HCT116 (cell line): Measurements from ENCODE around the gene S1PR2. TPM values are rescaled to one million over a fixed set of nuclear protein-coding genes. Genes with fewer than 3 reads are reported as not detected.

Experiments used
- ATAC-seq: fragments of 200-7000 bp; cut with Tn5 transposase; 2 replicates; pipeline ENCODE4 v1.9.1; 2020; ENCODE audit warnings: mild to moderate bottlenecking, moderate library complexity
- BruUV-seq: library from RNA; stranded (reverse); fragments of 400-500 nt; replicated peaks from 2 replicates; lab custom pipeline; 2021; lab: Mats Ljungman, UMichigan
- CTCF ChIA-PET: fragments of 300-600 bp; sonication (Branson Sonifier 250); formaldehyde crosslinking; loops from one replicate; lab custom pipeline; 2021; ENCODE audit warnings: antibody characterized with exemption; lab: Charles Lee
- POLR2A ChIA-PET: fragments of 300-600, 350-600 bp; sonication (Branson Sonifier 250); formaldehyde crosslinking; loops from one replicate; lab custom pipeline; 2021; ENCODE audit warnings: antibody characterized with exemption; lab: Charles Lee
- RAD21 ChIA-PET, 2 experiments: fragments of 300-600 bp; sonication (Branson Sonifier 250); formaldehyde crosslinking; loops; one replicate each; lab custom pipeline; 2023; ENCODE audit warnings: low total read pairs in 2 of 2; ENCODE audit not compliant: uncharacterized antibody in 2 of 2, unreplicated experiment in 2 of 2, low non-redundant PET in 1 of 2; lab: Charles Lee
- DNase-seq: peaks from one replicate; pipeline ENCODE4 v3.0.0-alpha.2; 2010; ENCODE audit warnings: low read depth, low spot score
- H2AFZ ChIP-seq: fragments of 200-600 bp; shearing (Covaris generic), sonication (generic); 2 replicates; pipeline ENCODE4 v1.6.1; 2017; ENCODE audit warnings: low read depth, mixed run types, mixed read lengths, antibody characterized with exemption, low read length; ENCODE audit not compliant: poor library complexity, severe bottlenecking
- H3K27ac ChIP-seq: 2 replicates; pipeline ENCODE4 v1.5.1; 2012; ENCODE audit warnings: low read depth, low read length
- H3K27me3 ChIP-seq: fragments of 200-600 bp; sonication (generic); 2 replicates; pipeline ENCODE4 v1.6.1; 2016; ENCODE audit warnings: mixed run types, low read length, mixed read lengths; ENCODE audit not compliant: insufficient read depth
- H3K36me3 ChIP-seq, 2 experiments: fragments of 200-500 bp in 1 of 2; fragments of 200-600 bp in 1 of 2; sonication (Bioruptor generic) in 1 of 2; sonication (generic) in 1 of 2; 2 replicates each; pipeline versions ENCODE4 v1.5.1 to v1.6.1; 2014 to 2016; ENCODE audit warnings: low read length in 2 of 2, inconsistent platforms in 1 of 2, mixed read lengths in 1 of 2, mixed run types in 1 of 2; ENCODE audit not compliant: insufficient read depth in 2 of 2, control insufficient read depth in 1 of 2
- H3K4me1 ChIP-seq, 2 experiments: fragments of 200-600 bp in 1 of 2; sonication (generic) in 1 of 2; 2 replicates each; pipeline versions ENCODE4 v1.5.1 to v1.6.1; 2012 to 2017; ENCODE audit warnings: low read length in 2 of 2, inconsistent platforms in 1 of 2, mild to moderate bottlenecking in 1 of 2, mixed read lengths in 1 of 2, mixed run types in 1 of 2, moderate library complexity in 1 of 2; ENCODE audit not compliant: insufficient read depth in 2 of 2, control insufficient read depth in 1 of 2
- H3K4me2 ChIP-seq: fragments of 200-600 bp; sonication (generic); 2 replicates; pipeline ENCODE4 v1.6.1; 2017; ENCODE audit warnings: mixed run types, low read length, mixed read lengths
- H3K4me3 ChIP-seq, 2 experiments: fragments of 200-600 bp in 1 of 2; sonication (generic) in 1 of 2; replicated peaks in 1 of 2; 2 replicates each; pipeline ENCODE4 v1.5.1; 2011 to 2016; ENCODE audit warnings: low read length in 2 of 2, control low read depth in 1 of 2, low read depth in 1 of 2, mild to moderate bottlenecking in 1 of 2, mixed read lengths in 1 of 2, mixed run types in 1 of 2
- H3K79me2 ChIP-seq: fragments of 200-600 bp; sonication (generic); 2 replicates; pipeline ENCODE4 v1.6.1; 2017; ENCODE audit warnings: mild to moderate bottlenecking, mixed run types, low read length, moderate library complexity, mixed read lengths; ENCODE audit not compliant: insufficient read depth
- H3K9ac ChIP-seq: fragments of 200-600 bp; sonication (generic); 2 replicates; pipeline ENCODE4 v1.6.1; 2016; ENCODE audit warnings: low read length, mixed read lengths
- H3K9me2 ChIP-seq: fragments of 200-600 bp; sonication (generic), shearing (Covaris generic); 2 replicates; pipeline ENCODE4 v1.6.1; 2017; ENCODE audit warnings: mixed run types, mild to moderate bottlenecking, moderate library complexity; ENCODE audit not compliant: insufficient read depth
- H3K9me3 ChIP-seq, 2 experiments: fragments of 200-500 bp in 1 of 2; fragments of 200-600 bp in 1 of 2; sonication (Bioruptor generic) in 1 of 2; sonication (generic) in 1 of 2; 2 replicates each; pipeline ENCODE4 v1.6.1; 2014 to 2017; ENCODE audit warnings: low read length in 2 of 2, mixed read lengths in 2 of 2, inconsistent platforms in 1 of 2, low read depth in 1 of 2, mild to moderate bottlenecking in 1 of 2, mixed run types in 1 of 2, moderate library complexity in 1 of 2; ENCODE audit not compliant: control insufficient read depth in 1 of 2, insufficient read depth in 1 of 2
- H4K20me1 ChIP-seq: fragments of 200-600 bp; sonication (generic), shearing (Covaris generic); 2 replicates; pipeline ENCODE4 v1.6.1; 2017; ENCODE audit warnings: mixed run types, mild to moderate bottlenecking, moderate library complexity; ENCODE audit not compliant: insufficient read depth
- CBX3 ChIP-seq: IDR thresholded peaks from 2 replicates; pipeline ENCODE4 v1.6.1; 2012; ENCODE audit warnings: low read depth
- CEBPB ChIP-seq: IDR thresholded peaks from 2 replicates; pipeline ENCODE4 v1.6.1; 2012; ENCODE audit warnings: low read depth
- EGR1 ChIP-seq: IDR thresholded peaks from 2 replicates; pipeline ENCODE4 v1.6.1; 2012; ENCODE audit warnings: low read depth
- EZH2phosphoT487 ChIP-seq: fragments of 200-600 bp; IDR thresholded peaks from 2 replicates; pipeline ENCODE4 v1.6.1; 2018; ENCODE audit warnings: antibody characterized with exemption, borderline replicate concordance
- JUND ChIP-seq: IDR thresholded peaks from 2 replicates; pipeline ENCODE4 v1.6.1; 2012
- MAX ChIP-seq: IDR thresholded peaks from 2 replicates; pipeline ENCODE4 v1.6.1; 2012
- POLR2A ChIP-seq: IDR thresholded peaks from 2 replicates; pipeline ENCODE4 v1.7.0; 2011; ENCODE audit warnings: borderline replicate concordance; ENCODE audit not compliant: insufficient read depth, insufficient read length; ENCODE audit errors: extremely low read depth
- POLR2AphosphoS5 ChIP-seq: IDR thresholded peaks from 2 replicates; pipeline ENCODE4 v1.6.1; 2011; ENCODE audit warnings: mild to moderate bottlenecking, low read depth, low read length, moderate library complexity
- SRF ChIP-seq: IDR thresholded peaks from 2 replicates; pipeline ENCODE4 v1.6.1; 2012; ENCODE audit warnings: low read depth
- ZNF274 ChIP-seq: fragments of 200-500 bp; sonication (Bioruptor generic); IDR thresholded peaks from 2 replicates; pipeline ENCODE4 v1.6.1; 2014; ENCODE audit warnings: mild to moderate bottlenecking, low read depth, low read length, inconsistent platforms
- intact Hi-C: fragments of 100-400 bp; cut with micrococcal nuclease; formaldehyde crosslinking; loops from 2 replicates; pipeline ENCODE4 v1.10.0; 2022
- total RNA-seq: library from RNA; stranded (reverse); gene quantifications from one replicate; pipeline ENCODE4 v1.2.1, GENCODE V29; 2021; ENCODE audit not compliant: unreplicated experiment
- TF ChIP-seq, protein P1 (sequence below): IDR thresholded peaks from 2 replicates; pipeline ENCODE4 v1.6.1; 2012; ENCODE audit warnings: low read depth

Gene S1PR2
- total RNA-seq, 1 experiment from 2014 or later: 6.1 TPM

GRCh38 chr19:10226021-10226375 lies 5.1 kb downstream of the S1PR2 start:
- ChIA-PET RAD21 (no interaction called here), POLR2A (no interaction called here), CTCF (interaction anchor here (0.7 kb wide), 1 partner anchor 24 kb away, joined by 4 read pairs; no protein-coding TSS in a partner anchor)
- Histone ChIP-seq H3K4me1 (peaks cover 0 to 14% of the 10 kb centered on the region in 2 experiments; a peak in 3 of 4 replicates), H3K4me3 (no peak overlapping the region), H3K27ac (no peak overlapping the region), H3K27me3 (no peaks in the 10 kb centered on the region), H3K79me2 (peaks cover 6% of the 10 kb centered on the region; the same call in 1 of the 2 replicates), H3K4me2 (no peak overlapping the region), H3K9me3 (no peaks in the 10 kb centered on the region), H3K9me2 (no peaks in the 10 kb centered on the region), H2AFZ (no peak overlapping the region), H4K20me1 (no peaks in the 10 kb centered on the region), H3K9ac (no peak overlapping the region), H3K36me3 (no peaks in the 10 kb centered on the region)
- TF ChIP-seq, protein P1, sequence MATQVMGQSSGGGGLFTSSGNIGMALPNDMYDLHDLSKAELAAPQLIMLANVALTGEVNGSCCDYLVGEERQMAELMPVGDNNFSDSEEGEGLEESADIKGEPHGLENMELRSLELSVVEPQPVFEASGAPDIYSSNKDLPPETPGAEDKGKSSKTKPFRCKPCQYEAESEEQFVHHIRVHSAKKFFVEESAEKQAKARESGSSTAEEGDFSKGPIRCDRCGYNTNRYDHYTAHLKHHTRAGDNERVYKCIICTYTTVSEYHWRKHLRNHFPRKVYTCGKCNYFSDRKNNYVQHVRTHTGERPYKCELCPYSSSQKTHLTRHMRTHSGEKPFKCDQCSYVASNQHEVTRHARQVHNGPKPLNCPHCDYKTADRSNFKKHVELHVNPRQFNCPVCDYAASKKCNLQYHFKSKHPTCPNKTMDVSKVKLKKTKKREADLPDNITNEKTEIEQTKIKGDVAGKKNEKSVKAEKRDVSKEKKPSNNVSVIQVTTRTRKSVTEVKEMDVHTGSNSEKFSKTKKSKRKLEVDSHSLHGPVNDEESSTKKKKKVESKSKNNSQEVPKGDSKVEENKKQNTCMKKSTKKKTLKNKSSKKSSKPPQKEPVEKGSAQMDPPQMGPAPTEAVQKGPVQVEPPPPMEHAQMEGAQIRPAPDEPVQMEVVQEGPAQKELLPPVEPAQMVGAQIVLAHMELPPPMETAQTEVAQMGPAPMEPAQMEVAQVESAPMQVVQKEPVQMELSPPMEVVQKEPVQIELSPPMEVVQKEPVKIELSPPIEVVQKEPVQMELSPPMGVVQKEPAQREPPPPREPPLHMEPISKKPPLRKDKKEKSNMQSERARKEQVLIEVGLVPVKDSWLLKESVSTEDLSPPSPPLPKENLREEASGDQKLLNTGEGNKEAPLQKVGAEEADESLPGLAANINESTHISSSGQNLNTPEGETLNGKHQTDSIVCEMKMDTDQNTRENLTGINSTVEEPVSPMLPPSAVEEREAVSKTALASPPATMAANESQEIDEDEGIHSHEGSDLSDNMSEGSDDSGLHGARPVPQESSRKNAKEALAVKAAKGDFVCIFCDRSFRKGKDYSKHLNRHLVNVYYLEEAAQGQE: no peak
- TF ChIP-seq CEBPB: no peak
- no peak for TF ChIP-seq ZNF274
- no peak for TF ChIP-seq POLR2AphosphoS5
- TF ChIP-seq POLR2A: no peak
- no peak for TF ChIP-seq SRF
- no peak for TF ChIP-seq MAX
- no peak for TF ChIP-seq EGR1
- no peak for TF ChIP-seq JUND
- no peak for TF ChIP-seq EZH2phosphoT487
- no peak for TF ChIP-seq CBX3
- ATAC-seq: no peak
- BruUV-seq: no TSS peak
- no peak for DNase-seq
- intact Hi-C loops: no loop called here
